Large intestine (tissue), 3 donors: ENCODE measurements around the gene SGK2. TPM values are rescaled to one million over a fixed set of nuclear protein-coding genes. Genes with fewer than 3 reads are reported as not detected.

Experiments used
- DNase-seq, 2 donors: peaks; one replicate each; pipeline versions ENCODE4 v3.0.0 to v3.0.0-alpha.2; 2013
- H3K27ac ChIP-seq: one replicate; pipeline ENCODE4 v1.5.1; 2013; ENCODE audit warnings: low read length
- H3K27me3 ChIP-seq: 2 replicates; pipeline ENCODE4 v1.6.1; 2013; ENCODE audit warnings: low read length; ENCODE audit not compliant: control insufficient read depth, insufficient read depth
- H3K36me3 ChIP-seq: 2 replicates; pipeline ENCODE4 v1.6.1; 2013; ENCODE audit warnings: low read length; ENCODE audit not compliant: control insufficient read depth, insufficient read depth
- H3K4me1 ChIP-seq: one replicate; pipeline ENCODE4 v1.6.1; 2013; ENCODE audit warnings: low read length; ENCODE audit not compliant: control insufficient read depth, insufficient read depth
- H3K4me3 ChIP-seq: one replicate; pipeline ENCODE4 v1.5.1; 2013; ENCODE audit warnings: low read length
- H3K9me3 ChIP-seq: one replicate; pipeline ENCODE4 v1.6.1; 2013; ENCODE audit warnings: mild to moderate bottlenecking, low read depth, low read length, moderate library complexity; ENCODE audit not compliant: control insufficient read depth
- whole genome bisulfite sequencing: methylation state at CpG from one replicate; pipeline ENCODE4 v1.1.5; 2013; ENCODE audit warnings: low lambda C conversion rate; ENCODE audit not compliant: insufficient coverage; 5-methylcytosine and 5-hydroxymethylcytosine counted together
- polyA plus RNA-seq: library from polyadenylated mRNA; unstranded; fragments of 120-200 nt; gene quantifications from one replicate; pipeline ENCODE4 v1.2.1, GENCODE V29; 2013

Gene SGK2
- polyA plus RNA-seq, 1 donor = 21.9 TPM

DNA sequence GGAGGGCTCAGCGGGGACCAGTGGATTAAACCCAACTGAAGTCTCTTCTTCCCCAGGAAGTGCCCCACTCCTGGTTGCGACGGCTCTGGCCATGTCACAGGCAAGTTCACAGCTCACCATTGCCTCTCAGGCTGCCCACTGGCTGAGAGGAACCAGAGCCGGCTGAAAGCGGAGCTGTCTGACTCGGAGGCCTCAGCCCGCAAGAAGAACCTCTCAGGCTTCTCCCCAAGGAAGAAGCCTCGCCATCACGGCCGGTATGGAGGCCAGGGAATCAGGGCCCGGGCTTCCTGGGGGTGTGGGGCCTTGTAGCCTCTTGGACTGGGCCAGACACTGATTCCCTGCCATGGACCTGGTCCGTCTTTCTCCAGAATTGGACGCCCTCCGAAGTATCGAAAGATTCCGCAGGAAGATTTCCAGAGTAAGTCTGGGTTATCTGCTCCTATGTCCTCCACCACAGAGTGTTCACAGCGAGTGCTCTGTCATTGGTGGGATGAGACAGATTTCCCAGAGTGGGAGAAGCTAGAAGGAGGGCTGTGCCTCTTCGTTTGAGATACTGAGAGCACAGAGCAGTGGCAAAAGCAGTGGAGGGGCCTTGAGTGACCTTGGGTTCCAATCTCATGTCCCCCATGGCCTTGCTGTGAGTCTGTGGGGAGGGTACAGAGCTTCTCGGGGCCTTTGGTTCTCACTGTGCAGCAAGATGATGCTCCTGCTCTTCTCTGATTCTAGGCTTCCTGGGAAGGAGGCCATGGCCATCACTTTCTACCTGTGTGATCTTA is 22.6 kb upstream of the SGK2 start:
- peaks cover 10% of the 10 kb centered on the region for H3K4me1 ChIP-seq
- peaks cover 36% of the 10 kb centered on the region for H3K36me3 ChIP-seq
- no peaks in the 10 kb centered on the region for H3K9me3 ChIP-seq
- H3K4me3 ChIP-seq = no peak overlapping the region
- no peak overlapping the region for H3K27ac ChIP-seq
- no peak for DNase-seq
- no CpG with 5 or more reads among the region's 19 CpGs for WGBS
- no peaks in the 10 kb centered on the region for H3K27me3 ChIP-seq

DNA sequence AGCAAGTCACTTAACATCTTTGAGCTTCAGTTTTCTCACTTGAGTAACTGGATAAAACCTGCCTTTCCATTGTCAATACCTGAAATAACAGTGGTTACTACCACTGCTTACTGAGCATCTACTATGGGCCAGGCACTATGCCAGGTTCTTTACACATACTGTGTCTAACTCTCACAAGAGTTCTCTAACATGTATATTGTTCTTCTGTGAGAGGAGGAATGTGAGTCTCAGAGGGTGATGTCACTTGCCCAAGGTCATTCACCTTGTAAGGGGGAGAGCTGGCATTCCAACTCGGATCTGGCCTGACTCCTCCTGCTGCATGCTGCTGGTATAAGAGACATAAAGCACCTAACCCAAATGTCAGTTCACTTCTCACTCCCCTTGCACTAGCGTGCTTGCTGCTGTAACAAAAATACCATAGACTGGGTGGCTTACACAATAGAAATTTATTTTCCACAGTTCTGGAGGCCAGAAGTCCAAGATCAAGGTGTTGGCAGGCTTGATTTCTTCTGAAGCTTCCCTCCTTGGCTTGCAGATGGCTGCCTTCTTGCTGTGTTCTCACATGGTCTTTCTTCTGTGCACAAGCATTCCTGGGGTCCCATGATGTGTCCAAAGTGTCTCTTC is 21.9 kb upstream of the SGK2 start:
- Histone ChIP-seq H3K4me3 (no peak overlapping the region), H3K36me3 (peaks cover 36% of the 10 kb centered on the region), H3K27me3 (no peaks in the 10 kb centered on the region), H3K9me3 (no peaks in the 10 kb centered on the region), H3K4me1 (peaks cover 4% of the 10 kb centered on the region), H3K27ac (no peak overlapping the region)
- no CpG with 5 or more reads among the region's 2 CpGs for WGBS
- no peak for DNase-seq

DNA sequence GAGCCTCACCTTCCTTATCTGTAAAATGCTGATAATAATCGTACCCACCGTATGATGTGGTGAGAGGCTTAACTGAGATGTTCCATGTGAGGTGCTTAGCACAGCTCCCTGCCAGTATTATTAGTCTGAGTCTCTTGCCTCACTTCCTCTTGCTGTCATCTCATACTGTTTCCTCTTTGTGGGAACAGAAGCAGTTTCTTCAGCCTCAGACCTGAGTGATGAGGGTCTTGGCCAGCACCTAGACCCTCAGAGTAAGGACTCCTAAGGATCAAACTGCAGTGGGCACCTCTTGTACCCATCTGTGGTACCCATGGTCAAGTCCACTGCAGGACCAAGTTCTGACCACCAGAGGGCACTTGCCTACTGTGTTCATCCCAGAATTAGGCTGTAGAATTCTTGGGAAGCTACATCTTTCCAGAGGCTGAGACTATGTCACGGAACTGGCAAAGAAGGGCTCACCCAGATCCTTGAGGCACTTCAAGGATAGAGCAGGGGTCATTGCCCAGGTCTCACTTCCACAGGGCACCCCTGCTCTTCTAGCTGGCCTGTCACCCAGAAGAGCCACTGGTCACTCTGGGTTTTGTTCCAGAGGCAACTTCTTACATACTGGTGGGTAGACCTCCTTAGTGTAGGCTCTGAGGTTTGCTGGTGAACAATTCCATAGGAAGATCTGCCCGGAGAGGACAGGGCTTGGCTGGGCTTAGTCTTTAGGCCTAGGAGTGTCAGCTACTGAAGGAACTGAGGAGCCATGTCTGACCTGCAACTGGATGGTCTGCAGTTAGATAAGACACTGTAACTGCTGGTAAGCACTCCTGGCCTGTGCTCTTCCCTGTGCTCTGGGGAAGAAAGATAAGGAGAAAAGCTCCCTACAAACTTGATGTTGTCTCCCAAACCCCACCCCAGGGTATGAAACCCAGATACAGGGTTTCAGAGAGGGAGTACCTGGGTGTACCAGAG is 20.6 kb upstream of the SGK2 start:
- no peaks in the 10 kb centered on the region for H3K27me3 ChIP-seq
- H3K4me1 ChIP-seq = peaks cover 3% of the 10 kb centered on the region
- H3K9me3 ChIP-seq = no peaks in the 10 kb centered on the region
- H3K36me3 ChIP-seq = peaks cover 36% of the 10 kb centered on the region
- no CpG with 5 or more reads among the region's 4 CpGs for WGBS
- DNase-seq = peak; percentile 48
- H3K4me3 ChIP-seq = no peak overlapping the region
- no peak overlapping the region for H3K27ac ChIP-seq

DNA sequence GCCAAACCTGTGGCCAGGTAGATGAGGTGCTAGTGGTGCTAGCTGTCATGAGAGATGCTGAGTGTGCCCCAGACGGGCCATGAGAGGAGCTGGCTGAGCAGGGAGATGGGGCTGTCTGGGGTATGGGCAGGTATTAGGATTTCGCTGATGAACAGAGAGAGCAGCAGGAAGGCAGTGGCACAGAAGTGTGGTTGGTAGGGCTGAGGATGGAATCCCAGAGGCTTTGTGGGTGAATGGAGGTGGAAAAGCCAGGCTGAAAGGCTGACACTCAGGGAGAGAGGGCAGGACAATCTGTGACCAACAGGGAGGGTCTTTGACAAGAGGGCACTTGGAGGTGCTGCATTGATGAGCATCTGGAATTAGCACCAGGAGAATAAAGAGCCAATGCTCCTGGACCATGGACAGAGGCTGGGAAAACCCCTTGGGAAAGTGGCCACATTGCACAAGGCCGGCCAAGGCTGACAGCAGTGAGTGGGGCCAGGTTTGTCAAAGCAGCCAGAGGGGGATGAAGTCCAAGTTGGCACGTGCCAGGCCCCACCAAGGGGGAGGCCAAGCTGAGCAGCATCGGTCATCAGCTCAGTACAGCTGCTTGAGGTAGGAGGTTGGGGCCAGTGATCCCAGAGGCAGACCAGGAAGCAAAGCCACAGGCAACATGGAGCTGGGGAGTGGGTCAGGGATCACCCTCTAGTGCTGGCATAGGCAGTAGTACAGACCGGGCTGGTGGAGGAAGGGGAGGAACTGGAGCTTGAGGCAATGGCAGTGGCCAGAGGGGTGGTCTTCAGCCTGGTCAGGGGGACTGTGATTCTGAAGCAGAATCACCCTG is 19.7 kb upstream of the SGK2 start:
- DNase-seq = peak in 1 of 2 donors; percentile 23
- Histone ChIP-seq H3K27me3 (no peaks in the 10 kb centered on the region), H3K27ac (no peak overlapping the region), H3K36me3 (peaks cover 43% of the 10 kb centered on the region), H3K9me3 (no peaks in the 10 kb centered on the region), H3K4me1 (peaks cover 3% of the 10 kb centered on the region), H3K4me3 (no peak overlapping the region)
- WGBS = no CpG with 5 or more reads among the region's 6 CpGs

DNA sequence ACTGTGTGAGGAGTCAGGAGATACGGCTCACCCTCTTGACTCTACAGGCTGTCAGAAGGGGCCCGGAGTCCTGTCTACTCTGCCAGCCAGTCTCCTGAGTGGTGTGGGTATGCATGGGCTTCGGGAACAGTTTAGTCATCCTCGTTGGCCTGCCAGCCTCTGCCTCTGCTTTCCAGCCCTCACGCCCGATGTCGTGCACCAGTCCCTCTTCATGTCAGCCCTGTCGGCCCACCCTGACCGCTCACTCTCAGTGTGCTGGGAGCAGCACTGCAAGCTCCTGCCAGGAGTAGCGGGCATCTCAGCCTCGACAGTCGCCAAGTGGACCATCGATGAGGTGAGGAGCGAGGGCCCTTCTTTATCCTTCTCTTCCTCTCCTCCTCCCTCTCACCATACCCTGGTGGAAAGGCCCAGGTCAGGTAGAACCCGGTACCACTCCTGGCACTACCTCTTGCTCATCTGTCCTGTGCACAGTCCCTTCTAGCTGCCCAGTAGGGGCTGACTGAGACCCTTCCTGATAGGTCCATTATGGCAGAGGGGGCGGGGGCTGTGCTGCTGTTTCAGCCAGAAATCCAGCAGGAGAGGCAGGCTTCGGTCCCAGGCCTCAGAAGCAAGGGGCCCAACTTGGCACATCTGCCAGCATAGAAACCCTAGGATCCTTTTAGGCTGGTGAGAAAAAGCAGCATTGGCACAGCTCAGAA is 18.7 kb upstream of the SGK2 start:
- no peak for DNase-seq
- peaks cover 35% of the 10 kb centered on the region for H3K36me3 ChIP-seq

DNA sequence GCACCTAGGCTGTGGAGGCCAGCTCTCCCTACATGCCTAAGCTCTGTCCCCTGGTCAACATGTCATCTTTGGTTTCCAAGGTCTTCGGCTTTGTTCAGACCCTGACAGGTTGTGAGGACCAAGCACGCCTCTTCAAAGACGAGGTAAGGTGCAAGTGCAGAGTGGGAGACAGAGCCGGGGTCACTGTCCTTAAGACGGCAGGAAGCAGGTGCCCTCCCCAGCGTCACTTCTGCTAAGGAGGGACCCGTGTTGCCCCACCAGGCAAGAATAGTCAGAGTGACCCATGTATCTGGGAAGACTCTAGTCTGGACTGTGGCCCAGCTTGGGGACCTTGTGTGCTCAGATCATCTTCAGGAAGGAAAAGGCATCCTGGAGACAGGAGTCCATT is 18.2 kb upstream of the SGK2 start:
- Histone ChIP-seq H3K27ac (no peak overlapping the region), H3K4me3 (no peak overlapping the region), H3K36me3 (peaks cover 32% of the 10 kb centered on the region), H3K4me1 (peaks cover 3% of the 10 kb centered on the region), H3K9me3 (no peaks in the 10 kb centered on the region), H3K27me3 (no peaks in the 10 kb centered on the region)
- no CpG with 5 or more reads among the region's 7 CpGs for WGBS
- no peak for DNase-seq

More for the DNA sequence above, 18.7 kb upstream of the SGK2 start:
- Histone ChIP-seq H3K4me1 (peaks cover 3% of the 10 kb centered on the region), H3K9me3 (no peaks in the 10 kb centered on the region), H3K4me3 (no peak overlapping the region), H3K27me3 (no peaks in the 10 kb centered on the region), H3K27ac (no peak overlapping the region)
- no CpG with 5 or more reads among the region's 17 CpGs for WGBS

DNA sequence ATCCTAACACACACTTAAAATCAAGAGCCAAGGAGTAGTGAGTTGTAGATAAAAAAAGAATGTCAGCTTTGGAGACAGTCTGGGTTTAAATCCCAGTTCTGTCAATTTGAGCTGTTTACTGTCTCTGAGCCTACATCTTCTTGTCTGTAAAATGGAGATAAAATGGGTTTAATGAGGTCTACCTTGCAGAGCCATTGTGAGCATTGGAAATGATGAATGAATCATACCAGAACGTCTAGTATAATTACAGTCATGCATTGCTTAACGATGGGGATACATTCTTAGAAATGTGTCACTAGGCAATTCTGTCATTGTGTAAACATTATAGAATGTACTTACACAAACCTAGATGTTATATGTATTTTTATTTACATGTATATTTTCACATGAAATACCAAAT is 17.6 kb upstream of the SGK2 start:
- no peak overlapping the region for H3K27ac ChIP-seq

DNA sequence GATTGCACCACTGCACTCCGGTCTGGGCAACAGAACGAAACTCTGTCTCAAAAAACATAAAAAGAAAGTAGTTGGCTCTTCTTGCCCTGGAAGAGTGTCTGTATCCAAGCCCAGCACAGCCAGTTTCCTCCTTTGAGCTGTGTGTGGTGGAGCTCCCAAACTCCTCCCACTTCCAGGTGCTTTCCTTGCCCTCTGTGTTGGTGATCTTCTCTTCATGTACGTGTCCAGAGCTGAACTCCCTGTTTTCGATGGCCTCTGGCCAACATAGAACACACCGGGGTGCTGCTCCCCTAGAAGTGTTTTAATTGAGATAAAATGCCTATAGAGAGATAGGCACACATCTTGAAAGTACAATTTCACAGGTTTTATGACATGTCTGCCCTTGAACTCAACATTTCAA is 16.7 kb upstream of the SGK2 start:
- peaks cover 26% of the 10 kb centered on the region for H3K36me3 ChIP-seq
- peaks cover 3% of the 10 kb centered on the region for H3K4me1 ChIP-seq
- H3K4me3 ChIP-seq = no peak overlapping the region
- H3K27ac ChIP-seq = peak overlapping the region; percentile 51
- peak in 1 of 2 donors; percentile 66 for DNase-seq
- peaks cover 4% of the 10 kb centered on the region for H3K9me3 ChIP-seq
- no CpG with 5 or more reads among the region's 5 CpGs for WGBS
- no peaks in the 10 kb centered on the region for H3K27me3 ChIP-seq

More for the DNA sequence above, 17.6 kb upstream of the SGK2 start:
- Histone ChIP-seq H3K9me3 (no peaks in the 10 kb centered on the region), H3K4me3 (no peak overlapping the region), H3K36me3 (peaks cover 30% of the 10 kb centered on the region), H3K4me1 (peaks cover 3% of the 10 kb centered on the region), H3K27me3 (no peaks in the 10 kb centered on the region)
- no CpG with 5 or more reads among the region's 2 CpGs for WGBS
- no peak for DNase-seq

DNA sequence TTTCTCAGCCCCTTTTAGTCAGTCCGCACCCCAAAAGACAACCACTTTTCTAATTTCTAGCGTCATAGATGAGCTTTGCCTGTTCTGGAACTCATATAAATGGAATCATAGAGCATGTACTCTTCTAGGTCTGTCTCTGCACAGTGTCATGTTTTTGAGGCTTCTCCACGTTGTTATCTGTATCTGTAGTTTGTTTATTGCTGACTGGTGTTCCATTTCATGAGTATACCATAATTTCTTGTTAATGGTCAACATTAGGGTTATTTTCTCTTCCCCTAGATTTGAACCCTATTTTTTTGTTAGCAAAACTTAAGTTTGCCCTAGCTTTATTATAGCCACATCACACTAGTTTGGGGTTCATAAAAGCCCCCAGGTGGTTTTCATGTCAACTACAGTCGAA is 16.2 kb upstream of the SGK2 start:
- WGBS = 50% methylated on average over 1 of the region's 4 CpGs
- H3K9me3 ChIP-seq = peaks cover 9% of the 10 kb centered on the region
- H3K27ac ChIP-seq = no peak overlapping the region
- no peaks in the 10 kb centered on the region for H3K27me3 ChIP-seq
- H3K4me3 ChIP-seq = no peak overlapping the region
- DNase-seq = no peak
- H3K4me1 ChIP-seq = peaks cover 3% of the 10 kb centered on the region
- peaks cover 25% of the 10 kb centered on the region for H3K36me3 ChIP-seq
